GM12878 (cell line): Measurements from ENCODE around the gene KNSTRN. TPM values are rescaled to one million over a fixed set of nuclear protein-coding genes. Genes with fewer than 3 reads are reported as not detected.

Experiments used
- ATAC-seq: fragments of 200-7000 bp; cut with Tn5 transposase; 3 replicates; pipeline ENCODE4 v1.9.1; 2020; ENCODE audit warnings: mild to moderate bottlenecking, moderate library complexity
- BruUV-seq: library from RNA; stranded (reverse); fragments of 400-500 nt; replicated peaks from 2 replicates; lab custom pipeline; 2021; lab: Mats Ljungman, UMichigan
- CTCF ChIA-PET: fragments of 300-600 bp; sonication (Branson Sonifier 250); formaldehyde crosslinking; extraction: SDS; loops from one replicate; lab custom pipeline; 2021; ENCODE audit warnings: inconsistent platforms; lab: Yijun Ruan, JAX
- POLR2A ChIA-PET: fragments of 350-600 bp; formaldehyde crosslinking; extraction: SDS; loops from one replicate; lab custom pipeline; 2021; ENCODE audit warnings: inconsistent platforms; lab: Charles Lee
- RAD21 ChIA-PET: fragments of 300-600 bp; sonication (Branson Sonifier 250); formaldehyde crosslinking; loops from one replicate; lab custom pipeline; 2023; ENCODE audit warnings: antibody characterized with exemption; ENCODE audit not compliant: unreplicated experiment; lab: Charles Lee
- SMC1A ChIA-PET: fragments of 300-600 bp; sonication (Branson Sonifier 250); formaldehyde crosslinking; loops from one replicate; lab custom pipeline; 2023; ENCODE audit not compliant: unreplicated experiment, uncharacterized antibody; lab: Charles Lee
- DNase-seq: peaks from one replicate; pipeline ENCODE4 v3.0.0-alpha.2; 2011; ENCODE audit warnings: low read depth, low spot score
- FAIRE-seq: peaks from 3 replicates; lab custom pipeline; 2011; peaks lifted over from hg19 to GRCh38; lab: Jason Lieb, UNC
- H2AFZ ChIP-seq: 2 replicates; pipeline ENCODE4 v1.6.0; 2011; ENCODE audit warnings: low read depth, low read length, control low read depth; ENCODE audit not compliant: control insufficient read depth
- H3K27ac ChIP-seq: 2 replicates; pipeline ENCODE4 v1.5.1; 2011; ENCODE audit warnings: control low read depth; ENCODE audit not compliant: control insufficient read depth, insufficient read depth
- H3K27me3 ChIP-seq, 2 experiments: replicated peaks in 1 of 2; 2 replicates each; pipeline versions ENCODE4 v1.6.0 to v1.6.1; 2011; ENCODE audit warnings: low read length in 1 of 2; ENCODE audit not compliant: control insufficient read depth in 2 of 2, insufficient read depth in 2 of 2
- H3K36me3 ChIP-seq, 2 experiments: 2 replicates each; pipeline ENCODE4 v1.5.1; 2011; ENCODE audit warnings: low read length in 1 of 2; ENCODE audit not compliant: control insufficient read depth in 2 of 2, insufficient read depth in 2 of 2
- H3K4me1 ChIP-seq: 2 replicates; pipeline ENCODE4 v1.6.1; 2011; ENCODE audit warnings: mild to moderate bottlenecking, low read length, moderate library complexity, mixed read lengths; ENCODE audit not compliant: control insufficient read depth, insufficient read depth
- H3K4me2 ChIP-seq: 2 replicates; pipeline ENCODE4 v1.6.0; 2011; ENCODE audit warnings: control low read depth; ENCODE audit not compliant: control insufficient read depth, insufficient read depth
- H3K4me3 ChIP-seq: fragments of 200-600 bp; sonication (generic); 2 replicates; pipeline ENCODE4 v1.5.1; 2016
- H3K79me2 ChIP-seq: 2 replicates; pipeline ENCODE4 v1.6.0; 2011; ENCODE audit warnings: low read length; ENCODE audit not compliant: control insufficient read depth, insufficient read depth
- H3K9ac ChIP-seq: 2 replicates; pipeline ENCODE4 v1.8.0; 2011; ENCODE audit warnings: low read length, control low read depth, mixed read lengths; ENCODE audit not compliant: control insufficient read depth, insufficient read depth
- H3K9me3 ChIP-seq: replicated peaks from 3 replicates; pipeline ENCODE4 v1.5.1; 2011; ENCODE audit warnings: mild to moderate bottlenecking, low read length; ENCODE audit not compliant: control insufficient read depth, insufficient read depth
- H4K20me1 ChIP-seq: 2 replicates; pipeline ENCODE4 v1.6.0; 2011; ENCODE audit not compliant: control insufficient read depth, insufficient read depth
- RCOR1 ChIP-seq: conservative IDR thresholded peaks from 2 replicates; pipeline ENCODE4 v1.6.1; 2012; ENCODE audit warnings: low read depth, low read length, improper control_type of control experiment
- SUPT20H ChIP-seq: IDR thresholded peaks from 2 replicates; pipeline ENCODE4 v1.6.1; 2011; ENCODE audit warnings: low read depth, mild to moderate bottlenecking, low read length, moderate library complexity, borderline replicate concordance; ENCODE audit not compliant: control insufficient read depth
- TARDBP ChIP-seq: IDR thresholded peaks from 2 replicates; pipeline ENCODE4 v1.6.1; 2016; ENCODE audit warnings: borderline replicate concordance
- WGBS: methylation state at CpG from one replicate; pipeline ENCODE4 v1.1.6; 2016; ENCODE audit warnings: low lambda C conversion rate; ENCODE audit not compliant: insufficient replicate concordance, insufficient coverage; ENCODE audit errors: missing lambda C conversion rate; 5-methylcytosine and 5-hydroxymethylcytosine counted together
- in situ Hi-C: fragments of 300-500 bp; cut with MboI; formaldehyde crosslinking; loops from 9 replicates; pipeline ENCODE4 v1.14.3; 2018; ENCODE audit warnings: mixed read lengths
- intact Hi-C: fragments of 100-400 bp; cut with micrococcal nuclease; formaldehyde crosslinking; loops from one replicate; pipeline ENCODE4 v1.14.2; 2022; ENCODE audit not compliant: unreplicated experiment
- polyA plus RNA-seq, 11 experiments: library from polyadenylated mRNA; depleted of rRNA in 4 of 11; unstranded in 6 of 11; stranded (reverse) in 5 of 11; fragments of >200 nt; fragmentation: Nextera tagmentation in 4 of 11; fragmentation: Illumina TruSeq in 1 of 11; extraction: Ambion mirVana in 4 of 11; extraction: Trizol in 1 of 11; gene quantifications; 1 replicate in 1 of 11; 2 replicates in 10 of 11; pipeline versions ENCODE4 v1.2.1 to v1.2.3, GENCODE V29; 2011 to 2016; ENCODE audit warnings: inconsistent platforms in 2 of 11, missing spikeins in 2 of 11, low read depth in 1 of 11
- total RNA-seq, 4 experiments: library from RNA; depleted of rRNA in 3 of 4; stranded (reverse); fragments of >200 nt in 3 of 4; fragmentation: Illumina TruSeq in 1 of 4; extraction: Trizol in 1 of 4; gene quantifications; 2 replicates each; pipeline versions ENCODE4 v1.2.1 to v1.2.3, GENCODE V29; 2013 to 2021
- TF ChIP-seq, protein P1 (sequence below), 3 experiments: IDR thresholded peaks in 2 of 3; conservative IDR thresholded peaks in 1 of 3; 2 replicates each; pipeline ENCODE4 v1.5.1; 2011; ENCODE audit warnings: low read depth in 3 of 3, low read length in 3 of 3, mild to moderate bottlenecking in 3 of 3, control low read depth in 2 of 3, moderate library complexity in 2 of 3, inconsistent platforms in 1 of 3, mixed read lengths in 1 of 3; ENCODE audit not compliant: control insufficient read depth in 2 of 3, insufficient read depth in 1 of 3; ENCODE audit errors: extremely low read depth in 1 of 3

Gene KNSTRN
- total and polyA plus RNA-seq, 10 of the 15 experiments (the other 5 are each of a cell fraction or from before 2014, with no cell fraction given): 30.3 to 72.1 (median 47.1) TPM

- TF ChIP-seq RCOR1: no peak
Measured at GRCh38 chr15:40353697-40354096, 28.8 kb upstream of the KNSTRN start (continued).

DNA sequence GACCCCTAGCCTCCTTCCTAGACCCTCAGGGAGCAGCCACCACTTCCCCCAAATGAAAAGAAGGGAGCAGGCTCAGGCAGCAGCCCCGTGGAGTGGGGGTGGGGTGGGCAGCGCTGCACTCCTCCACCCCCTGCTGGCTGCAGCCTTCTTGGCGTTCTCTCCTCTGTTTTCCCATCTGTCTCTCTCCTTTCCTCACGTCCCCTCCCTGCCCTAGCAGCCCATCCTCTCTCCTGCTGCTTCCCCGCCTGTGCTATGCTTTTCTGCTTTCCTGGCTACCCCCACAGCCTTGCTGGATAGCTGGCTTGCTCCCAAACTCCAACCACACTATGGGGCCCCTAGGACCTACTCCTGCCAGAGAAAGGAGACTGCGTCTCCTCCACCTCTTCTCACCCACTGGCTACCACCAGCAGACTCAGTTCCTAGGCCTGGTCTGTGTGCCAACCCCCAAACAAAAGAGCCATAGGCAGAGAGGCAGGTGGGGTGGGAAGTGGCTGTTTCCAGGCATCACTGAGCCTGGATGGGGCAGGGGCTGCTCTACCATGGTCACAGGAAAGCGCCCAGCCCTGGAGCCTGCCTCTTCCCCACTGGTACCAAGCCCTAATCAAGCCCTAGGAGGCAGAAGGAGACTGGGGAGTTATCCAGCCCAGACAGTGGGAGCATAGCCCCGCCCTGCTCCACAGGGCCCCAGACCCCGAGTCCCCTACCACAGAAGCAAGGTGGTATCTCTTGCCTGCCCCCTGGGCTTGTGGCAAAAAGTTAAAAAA, 27.9 kb upstream of the KNSTRN start:
- BruUV-seq: no TSS peak
- Histone ChIP-seq H3K27ac (no peak overlapping the region), H3K4me2 (no peak overlapping the region), H3K9me3 (no peaks in the 10 kb centered on the region), H3K27me3 (peaks cover 0 to 4% of the 10 kb centered on the region in 2 experiments; a peak in 2 of 4 replicates), H4K20me1 (no peaks in the 10 kb centered on the region), H3K79me2 (no peaks in the 10 kb centered on the region), H2AFZ (no peak overlapping the region), H3K9ac (no peak overlapping the region), H3K36me3 (no peaks in the 10 kb centered on the region), H3K4me3 (no peak overlapping the region), H3K4me1 (peaks cover 5% of the 10 kb centered on the region; the same call in 1 of the 2 replicates)
- ChIA-PET POLR2A (no interaction called here), RAD21 (interaction anchor here (1.4 kb wide), 1 partner anchor 75 kb away, joined by 4 read pairs; no protein-coding TSS in a partner anchor), SMC1A (no interaction called here), CTCF (interaction anchor here (0.6 to 1.8 kb wide), 6 partner anchors 10 to 110 kb away, joined by 3 to 7 read pairs (median 3); no protein-coding TSS in a partner anchor)
- WGBS: 10% methylated on average over 8 of the region's 9 CpGs
- TF ChIP-seq, protein P1, sequence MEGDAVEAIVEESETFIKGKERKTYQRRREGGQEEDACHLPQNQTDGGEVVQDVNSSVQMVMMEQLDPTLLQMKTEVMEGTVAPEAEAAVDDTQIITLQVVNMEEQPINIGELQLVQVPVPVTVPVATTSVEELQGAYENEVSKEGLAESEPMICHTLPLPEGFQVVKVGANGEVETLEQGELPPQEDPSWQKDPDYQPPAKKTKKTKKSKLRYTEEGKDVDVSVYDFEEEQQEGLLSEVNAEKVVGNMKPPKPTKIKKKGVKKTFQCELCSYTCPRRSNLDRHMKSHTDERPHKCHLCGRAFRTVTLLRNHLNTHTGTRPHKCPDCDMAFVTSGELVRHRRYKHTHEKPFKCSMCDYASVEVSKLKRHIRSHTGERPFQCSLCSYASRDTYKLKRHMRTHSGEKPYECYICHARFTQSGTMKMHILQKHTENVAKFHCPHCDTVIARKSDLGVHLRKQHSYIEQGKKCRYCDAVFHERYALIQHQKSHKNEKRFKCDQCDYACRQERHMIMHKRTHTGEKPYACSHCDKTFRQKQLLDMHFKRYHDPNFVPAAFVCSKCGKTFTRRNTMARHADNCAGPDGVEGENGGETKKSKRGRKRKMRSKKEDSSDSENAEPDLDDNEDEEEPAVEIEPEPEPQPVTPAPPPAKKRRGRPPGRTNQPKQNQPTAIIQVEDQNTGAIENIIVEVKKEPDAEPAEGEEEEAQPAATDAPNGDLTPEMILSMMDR (IDR thresholded peaks at IDR 0.05 in 2 of 3, conservative IDR thresholded peaks at IDR 0.05 in 1 of 3; ENCODE audit: control insufficient read depth in 2 of 3, extremely low read depth in 1 of 3, insufficient read depth in 1 of 3, low read depth in 3 of 3, low read length in 3 of 3): peak; percentile 16 to 44 (median 26); a peak in 4 of 6 replicates
- TF ChIP-seq SUPT20H (no peak), TARDBP (no peak)
- ATAC-seq: peak; percentile 35; the same call in 1 of the 3 replicates
- intact Hi-C loops (no loop called here), in situ Hi-C loops (loop anchor here (5.0 kb wide), 1 partner anchor 47 kb away; the partner anchor contains the start of gene PLCB2)
- DNase-seq: no peak
- no peak for FAIRE-seq
